NCI-H748 treated with DMSO at 0.1 percent for 48 hours (cell line): Measurements from ENCODE around the gene ALDH1A3.

ENCODE experiments used
- DNase-seq: peaks from one replicate; lab custom pipeline; 2025; lab: John Stamatoyannopoulos, UW

Gene ALDH1A3

DNA sequence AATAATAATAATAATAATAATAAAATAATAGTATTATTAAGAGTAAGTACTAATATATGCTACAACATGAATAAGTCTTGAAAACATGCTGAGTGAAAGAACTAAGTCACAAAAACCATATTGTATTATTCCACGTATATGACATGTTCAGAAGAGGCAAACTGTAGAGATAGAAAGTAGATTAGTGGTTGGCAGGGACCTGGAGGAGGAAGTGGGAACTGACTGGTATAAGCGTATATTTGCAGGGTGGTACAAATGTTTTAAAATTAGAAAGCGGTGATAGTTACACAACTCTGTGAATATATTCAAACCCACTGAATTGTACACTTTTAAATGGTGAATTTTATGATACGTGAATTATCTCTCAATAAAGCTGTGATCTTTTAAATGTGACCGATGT, 72.3 kb downstream of the ALDH1A3 start:
- no peak for DNase-seq

DNA sequence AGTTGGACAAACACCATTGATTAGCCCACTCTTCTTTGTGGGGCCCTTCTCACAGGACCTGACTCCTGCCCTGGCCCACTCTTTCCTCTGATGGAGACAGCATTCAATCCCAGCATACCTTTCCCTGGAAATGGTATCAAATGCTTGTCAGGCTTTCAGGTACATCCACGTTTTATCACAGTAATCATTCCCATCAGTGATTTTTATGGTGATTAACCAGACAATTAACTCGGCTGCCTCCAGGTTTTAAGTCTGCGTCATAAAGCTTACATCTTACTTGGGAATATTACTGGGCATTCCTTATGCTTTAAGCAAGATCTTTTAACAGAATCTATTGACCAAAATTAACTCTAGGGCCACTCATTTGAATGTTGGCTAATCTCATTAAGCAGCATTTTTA, 72.9 kb downstream of the ALDH1A3 start:
- no peak for DNase-seq

DNA sequence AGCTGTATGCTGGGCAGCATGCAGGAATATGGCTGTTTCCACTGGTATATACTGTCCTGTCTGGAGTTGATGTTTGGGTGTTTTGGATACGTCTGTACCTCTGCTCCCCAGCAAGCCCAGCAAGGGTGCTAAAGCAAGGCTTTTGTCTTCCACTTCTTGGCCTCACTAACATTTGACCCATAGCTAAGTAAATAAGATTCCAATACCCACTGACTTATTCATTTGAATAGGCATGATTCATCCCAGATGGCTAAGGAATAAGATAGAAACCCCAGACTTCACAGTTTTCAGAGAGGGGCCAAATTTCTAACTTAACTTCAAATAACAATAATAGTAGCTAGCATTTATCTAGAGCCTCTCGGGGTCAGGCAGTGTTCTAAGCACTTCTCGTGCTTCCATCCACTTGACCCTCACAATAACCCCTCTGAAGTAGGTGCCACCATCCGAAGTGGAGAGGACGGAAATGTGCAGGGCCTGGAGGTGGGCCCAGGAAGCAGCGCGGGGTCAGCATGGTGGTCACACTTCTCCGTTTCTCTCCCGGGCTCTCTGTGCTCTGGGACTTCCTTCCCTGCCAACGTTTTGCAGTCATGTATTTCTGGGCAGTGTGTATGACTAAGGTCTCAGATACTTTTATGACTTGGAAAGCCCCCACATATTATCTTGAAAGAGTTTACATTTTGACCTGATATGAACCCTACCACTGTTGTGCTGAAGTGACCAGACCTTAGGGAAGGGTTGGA, 78.9 kb downstream of the ALDH1A3 start:
- no peak for DNase-seq

DNA sequence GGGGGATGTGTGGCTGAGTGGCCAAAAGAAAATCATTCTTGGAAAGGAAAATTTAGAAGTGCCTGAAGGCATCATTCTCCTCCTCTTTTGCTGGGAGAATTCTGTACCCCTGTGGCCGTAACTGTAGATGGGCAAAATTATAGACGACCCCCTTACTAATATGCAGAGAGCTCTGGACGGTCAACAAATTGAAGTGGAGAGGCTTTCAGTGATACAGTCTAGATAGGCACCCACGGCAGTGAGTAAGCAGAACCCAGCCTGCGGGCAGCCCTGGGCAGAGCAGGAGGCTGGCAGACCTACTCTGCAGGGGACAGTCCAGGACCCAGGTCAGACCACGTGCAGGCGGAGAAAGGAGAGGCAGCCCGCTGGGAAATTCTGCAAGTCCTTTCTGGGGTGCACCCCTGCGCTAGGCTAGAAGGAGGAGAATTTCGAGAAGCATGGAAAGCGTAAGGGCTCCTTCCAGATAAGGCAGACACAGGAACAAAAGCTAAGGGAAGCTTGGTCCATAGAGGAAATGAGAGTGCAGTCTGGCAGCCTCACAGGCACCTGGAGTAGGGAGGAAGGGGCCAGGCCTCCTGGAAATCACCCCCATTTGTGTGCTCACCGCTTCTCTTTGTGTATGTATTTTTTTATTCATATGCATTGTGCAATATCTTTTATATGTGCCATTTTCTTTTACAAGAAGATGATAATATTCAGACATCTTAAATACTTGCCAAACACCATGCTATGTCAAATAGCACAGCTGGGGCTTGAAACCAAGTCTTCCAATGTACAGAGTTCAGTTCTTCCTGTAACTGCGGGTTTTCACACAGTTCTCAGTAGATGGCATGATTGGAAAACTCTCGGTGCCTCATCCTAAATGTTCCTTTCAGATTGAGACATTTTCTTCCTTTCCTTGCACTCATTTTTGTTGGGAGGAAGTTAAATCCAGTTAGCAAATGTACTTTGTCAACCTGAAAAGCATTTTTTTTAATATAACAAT, 79.7 kb downstream of the ALDH1A3 start:
- no peak for DNase-seq
